Stimulated activated CD4-positive, alpha-beta T cell treated with anti-CD3 and anti-CD28 coated beads, Interleukin-2, amount 100 ng/mL, for 24 hours (primary cell): ENCODE data around the gene SETDB2.

Source experiments
- DNase-seq, 2 donors: peaks; one replicate each; pipeline ENCODE4 v3.0.0-alpha.2; 2020

SETDB2 gene

GRCh38 chr13:49472186-49472585 is 28.1 kb downstream of the SETDB2 start:
- DNase-seq, result no peak

GRCh38 chr13:49476529-49476928 is 32.5 kb downstream of the SETDB2 start:
- no peak for DNase-seq

GRCh38 chr13:49481788-49482187 is 37.7 kb downstream of the SETDB2 start:
- no peak for DNase-seq

DNA sequence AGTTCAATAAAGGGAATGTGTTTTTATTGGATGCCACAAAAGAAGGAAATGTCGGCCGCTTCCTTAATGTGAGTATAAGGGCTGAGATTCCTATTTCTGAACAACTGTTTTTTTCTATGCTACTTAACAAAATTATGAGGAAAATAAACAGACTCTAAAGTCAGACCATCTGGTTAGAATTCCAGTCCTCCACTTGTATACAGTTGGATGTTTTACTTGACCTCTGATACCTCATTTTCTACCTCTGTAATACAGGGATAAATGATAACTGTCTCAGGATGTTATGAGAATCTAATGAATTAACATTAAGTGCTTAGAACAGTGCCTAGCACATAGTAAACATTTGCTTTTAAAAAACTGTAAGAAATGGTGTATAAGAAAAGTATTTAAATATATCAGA is 44.5 kb downstream of the SETDB2 start:
- no peak for DNase-seq

DNA sequence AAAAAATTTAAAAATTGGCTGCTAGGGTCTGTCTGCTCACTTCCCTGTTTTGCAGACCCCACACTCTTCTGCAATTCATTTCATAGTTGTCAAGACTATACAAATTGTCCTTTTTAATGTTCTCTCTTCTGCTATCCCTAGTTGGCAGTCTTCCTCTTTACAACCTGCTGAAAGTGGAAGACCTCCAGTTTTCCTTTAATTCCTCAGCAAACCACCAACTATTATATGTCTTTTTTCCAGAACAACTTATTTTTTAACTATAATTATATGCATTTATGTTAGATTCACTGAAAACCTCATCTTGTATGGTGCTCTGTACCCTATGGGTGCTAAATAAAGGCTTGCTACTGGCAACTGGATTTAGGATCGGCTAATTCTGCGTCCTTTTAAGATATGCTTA is 50.6 kb downstream of the SETDB2 start:
- no peak for DNase-seq

DNA sequence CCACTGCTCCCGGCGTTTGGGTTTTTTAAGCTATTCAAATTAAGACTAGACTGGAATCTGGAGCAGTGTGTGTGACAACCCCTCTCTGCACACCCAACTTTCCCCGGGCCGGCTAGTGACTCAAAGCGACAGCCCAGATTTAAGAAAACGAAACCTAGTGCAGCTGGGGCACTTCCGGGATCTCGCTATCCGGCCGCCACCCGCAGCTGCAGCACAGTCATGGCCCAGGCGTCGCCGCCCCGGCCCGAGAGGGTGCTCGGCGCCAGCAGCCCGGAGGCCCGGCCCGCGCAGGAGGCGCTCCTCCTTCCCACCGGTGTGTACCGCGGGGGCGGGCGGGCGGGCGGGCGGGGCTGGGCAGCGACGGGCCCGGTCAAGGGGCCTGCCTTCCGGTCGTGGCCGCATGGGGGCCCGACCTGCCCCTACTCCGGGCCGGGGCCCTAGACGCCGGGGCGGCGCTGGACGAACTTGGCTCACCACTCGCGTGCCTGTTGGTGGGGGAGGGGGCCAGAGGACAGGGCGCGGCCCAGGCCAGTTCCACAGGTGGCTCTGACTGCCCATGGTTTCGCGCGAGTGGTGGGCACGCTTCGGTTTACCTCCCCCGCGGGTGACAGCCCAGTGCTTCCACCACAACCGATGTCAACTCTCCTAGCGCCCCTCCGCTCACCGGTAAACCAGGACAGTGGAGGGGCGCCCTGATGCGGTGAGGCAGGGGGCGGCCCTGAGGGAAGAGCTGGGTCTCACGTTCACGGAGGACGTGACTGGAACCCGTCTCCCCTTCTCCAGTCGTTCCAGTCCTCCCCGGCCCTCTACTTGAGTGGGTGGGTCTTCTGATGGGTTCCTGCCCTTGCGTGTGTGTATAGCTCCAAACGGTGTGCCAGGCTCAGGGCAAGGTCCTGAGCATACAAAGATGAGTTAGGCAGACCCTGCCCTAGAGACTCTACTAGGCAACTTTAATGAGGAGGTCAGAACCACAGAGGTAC is 52.0 kb downstream of the SETDB2 start, which contains the start of gene PHF11:
PHF11 (plus strand) TSS at position 171 of the 980 bp plus-strand sequence; CDS start at position 220, 49 bp downstream.
- DNase-seq, result peak; percentile 87 to 88

GRCh38 chr13:49496837-49497236 is 52.8 kb downstream of the SETDB2 start:
- DNase-seq, result peak; percentile 48 to 55

GRCh38 chr13:49497272-49497671 is 53.2 kb downstream of the SETDB2 start:
- DNase-seq, result no peak

DNA sequence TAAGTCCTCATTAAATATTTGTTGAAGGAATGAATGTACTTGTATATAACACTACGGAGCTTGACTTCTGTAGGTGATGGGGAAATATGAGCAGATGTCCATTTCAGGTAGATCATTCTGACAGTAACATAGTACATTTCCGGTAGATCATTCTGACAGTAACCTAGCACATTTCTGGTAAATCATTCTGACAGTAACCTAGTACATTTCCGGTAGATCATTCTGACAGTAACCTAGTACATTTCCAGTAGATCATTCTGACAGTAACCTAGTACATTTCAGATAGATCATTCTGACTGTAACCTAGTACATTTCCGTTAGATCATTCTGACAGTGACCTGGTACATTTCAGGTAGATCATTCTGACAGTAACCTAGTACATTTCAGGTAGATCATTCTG is 54.1 kb downstream of the SETDB2 start:
- DNase-seq, result no peak

GRCh38 chr13:49499889-49500660 is 56.0 kb downstream of the SETDB2 start:
- peak in 1 of 2 donors; percentile 6 for DNase-seq

DNA sequence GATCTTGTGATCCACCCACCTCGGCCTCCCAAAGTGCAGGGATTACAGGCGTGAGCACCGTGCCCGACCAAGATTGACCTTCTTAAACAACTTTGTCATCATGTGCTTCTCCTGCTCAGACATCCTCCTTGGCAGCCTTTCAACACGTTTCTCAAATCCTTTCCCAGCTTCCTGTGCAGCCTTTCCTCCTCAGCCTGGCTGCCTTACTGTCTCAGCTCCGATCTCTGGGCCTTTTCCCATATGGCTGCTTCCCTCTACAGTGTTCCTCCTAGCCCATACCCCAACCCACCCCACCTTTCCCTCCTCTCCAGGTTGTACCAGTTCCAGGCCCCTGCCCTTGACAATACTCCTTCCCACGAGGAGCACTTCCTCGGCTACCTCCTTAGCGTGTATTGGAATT is 58.9 kb downstream of the SETDB2 start:
- no peak for DNase-seq

DNA sequence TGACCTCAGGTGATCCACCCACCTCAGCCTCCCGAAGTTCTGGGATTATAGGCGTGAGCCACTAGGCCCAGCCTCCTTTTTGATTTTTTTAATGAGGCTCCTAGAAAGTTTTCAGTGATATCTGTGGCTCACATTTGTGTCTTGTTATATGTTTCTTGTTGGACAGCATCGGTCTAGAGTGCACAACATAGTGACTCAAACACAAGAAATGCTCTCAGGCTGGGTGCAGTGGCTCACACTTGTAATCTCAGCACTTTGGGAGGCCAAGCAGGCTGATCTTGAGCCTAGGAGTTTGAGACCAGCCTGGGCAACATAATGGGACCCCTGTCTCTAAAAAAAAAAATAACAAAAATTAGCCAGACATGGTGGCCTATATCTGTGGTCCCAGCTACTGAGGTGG is 59.9 kb downstream of the SETDB2 start:
- DNase-seq, result no peak

DNA sequence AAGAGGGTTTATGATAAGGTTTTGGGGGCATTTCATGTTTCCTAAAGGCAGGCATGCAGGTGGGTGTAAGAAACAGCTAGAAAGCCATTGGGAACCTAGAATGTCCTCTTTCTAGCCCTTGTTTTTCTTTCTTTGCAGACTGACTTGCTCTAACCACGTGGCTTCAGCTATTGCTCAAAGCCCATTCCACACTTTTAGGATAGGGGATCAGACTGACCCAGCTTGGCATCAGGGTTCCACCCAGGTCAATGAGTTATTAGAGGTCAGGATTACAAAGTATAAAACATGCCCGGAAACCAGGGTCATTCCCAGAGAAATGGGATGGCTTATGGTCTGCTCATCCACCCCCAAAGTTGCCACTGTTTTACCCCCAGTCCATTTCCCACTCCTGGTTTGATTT is 68.5 kb downstream of the SETDB2 start:
- no peak for DNase-seq

GRCh38 chr13:49516467-49516866 is 72.4 kb downstream of the SETDB2 start:
- DNase-seq, result no peak

DNA sequence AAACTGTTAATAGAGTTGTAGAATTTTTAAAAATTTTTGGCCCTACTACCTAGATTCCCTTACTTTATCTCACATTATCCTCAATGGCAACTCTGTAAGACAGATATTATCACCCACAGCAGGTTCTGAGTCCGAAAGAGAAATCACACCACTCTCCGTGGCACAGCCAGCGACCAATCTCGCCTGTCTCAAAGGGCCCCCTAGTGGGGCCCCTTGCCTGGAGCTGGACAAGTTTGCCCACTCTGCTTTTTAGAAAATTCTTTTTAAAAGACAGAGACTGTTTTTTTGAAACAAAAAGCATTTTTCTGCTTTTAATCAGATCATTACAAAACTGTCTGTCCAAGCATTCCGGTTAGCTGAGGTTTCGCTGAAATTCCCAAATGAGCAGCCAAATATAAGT is 73.4 kb downstream of the SETDB2 start:
- no peak for DNase-seq

- DNase-seq, result no peak
Observed at GRCh38 chr13:49521224-49521623, 77.2 kb downstream of the SETDB2 start.

GRCh38 chr13:49524740-49525501 is 80.8 kb downstream of the SETDB2 start:
- DNase-seq, result no peak

- DNase-seq, result no peak
Observed at GRCh38 chr13:49527123-49527522, 83.0 kb downstream of the SETDB2 start.

DNA sequence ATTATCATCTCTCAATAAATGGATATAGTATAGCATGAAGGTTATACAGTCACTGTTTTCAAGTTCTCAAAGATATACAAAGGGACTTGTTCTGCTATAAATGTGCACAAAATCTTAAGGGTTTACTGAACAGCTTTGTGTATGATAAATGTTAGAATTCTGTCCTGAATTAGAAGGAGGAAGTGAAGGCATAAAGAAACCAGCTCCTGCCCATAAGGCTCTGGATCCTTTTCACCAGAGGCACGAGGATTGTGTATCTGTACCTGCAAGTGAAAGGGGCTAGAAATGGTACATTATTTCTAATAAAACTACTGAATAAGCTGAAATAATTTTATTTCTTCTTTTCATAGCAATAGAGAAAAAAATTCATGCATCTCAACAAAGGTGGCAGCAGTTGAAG is 84.1 kb downstream of the SETDB2 start:
- no peak for DNase-seq

- no peak for DNase-seq
Observed at GRCh38 chr13:49530457-49530856, 86.4 kb downstream of the SETDB2 start.

DNA sequence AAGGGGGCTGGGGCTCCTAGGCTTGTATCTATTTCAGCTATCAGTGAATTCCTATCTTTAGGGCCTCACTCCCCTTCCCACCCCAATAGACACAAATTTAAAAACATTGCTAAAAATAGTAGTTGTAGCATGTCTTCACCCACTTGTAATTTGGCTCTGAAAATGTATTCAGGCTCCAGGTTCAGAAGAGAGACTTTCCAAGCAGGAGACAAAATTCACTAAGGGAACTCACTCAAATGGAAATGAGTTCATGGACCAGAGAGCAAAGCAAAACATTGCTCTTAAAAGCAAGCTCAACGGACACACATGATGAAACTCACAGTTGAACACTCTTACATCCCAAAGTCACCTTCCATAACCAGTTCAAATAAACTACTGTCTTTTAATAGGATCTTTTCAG is 88.5 kb downstream of the SETDB2 start:
- DNase-seq, result no peak

DNA sequence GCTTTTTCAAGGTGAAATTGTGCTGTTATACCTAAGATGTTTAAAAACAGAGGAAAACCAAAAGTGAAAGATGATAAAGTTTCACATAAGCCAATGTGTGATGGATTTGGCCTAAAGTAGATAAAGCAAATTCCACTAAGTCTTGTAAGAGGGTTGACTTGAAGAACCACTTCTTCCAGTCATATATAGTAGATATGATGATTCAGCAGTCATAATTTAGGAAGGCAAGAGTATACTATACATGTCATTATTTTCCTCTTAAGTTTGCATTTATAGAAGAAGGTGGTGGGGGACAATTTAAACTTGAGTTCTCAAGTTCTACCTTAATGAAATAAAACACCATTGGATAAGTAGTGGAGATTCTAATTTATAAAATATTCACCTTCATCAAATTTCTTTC is 88.9 kb downstream of the SETDB2 start:
- no peak for DNase-seq
